ENCODE data around the gene KPNA2.
"Not testable (repeated sequence)": the region's sequence is repeated elsewhere in the genome, so short reads cannot be mapped to it uniquely, and the experiment has no call there.

DNA sequence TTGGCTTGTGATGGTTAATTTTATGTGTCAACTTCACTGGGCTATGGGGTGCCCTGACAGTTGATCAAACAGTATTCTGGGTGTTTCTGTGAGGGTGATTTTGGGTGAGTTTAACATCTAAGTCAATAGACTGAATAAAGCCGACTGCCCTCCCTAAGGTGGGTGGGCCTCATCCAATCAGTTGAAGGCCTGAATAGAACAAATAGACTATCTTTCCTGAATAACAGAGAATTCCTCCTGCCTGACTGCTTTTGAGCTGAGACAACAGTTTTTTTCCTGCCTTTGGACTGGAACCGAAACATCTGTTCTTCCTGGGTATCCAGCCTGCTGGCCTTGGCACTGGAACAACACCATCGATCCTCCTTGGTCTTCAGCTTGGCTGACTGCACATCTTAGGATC lies 33.0 kb downstream of the KPNA2 start:
- TF ChIP-seq, protein P1, sequence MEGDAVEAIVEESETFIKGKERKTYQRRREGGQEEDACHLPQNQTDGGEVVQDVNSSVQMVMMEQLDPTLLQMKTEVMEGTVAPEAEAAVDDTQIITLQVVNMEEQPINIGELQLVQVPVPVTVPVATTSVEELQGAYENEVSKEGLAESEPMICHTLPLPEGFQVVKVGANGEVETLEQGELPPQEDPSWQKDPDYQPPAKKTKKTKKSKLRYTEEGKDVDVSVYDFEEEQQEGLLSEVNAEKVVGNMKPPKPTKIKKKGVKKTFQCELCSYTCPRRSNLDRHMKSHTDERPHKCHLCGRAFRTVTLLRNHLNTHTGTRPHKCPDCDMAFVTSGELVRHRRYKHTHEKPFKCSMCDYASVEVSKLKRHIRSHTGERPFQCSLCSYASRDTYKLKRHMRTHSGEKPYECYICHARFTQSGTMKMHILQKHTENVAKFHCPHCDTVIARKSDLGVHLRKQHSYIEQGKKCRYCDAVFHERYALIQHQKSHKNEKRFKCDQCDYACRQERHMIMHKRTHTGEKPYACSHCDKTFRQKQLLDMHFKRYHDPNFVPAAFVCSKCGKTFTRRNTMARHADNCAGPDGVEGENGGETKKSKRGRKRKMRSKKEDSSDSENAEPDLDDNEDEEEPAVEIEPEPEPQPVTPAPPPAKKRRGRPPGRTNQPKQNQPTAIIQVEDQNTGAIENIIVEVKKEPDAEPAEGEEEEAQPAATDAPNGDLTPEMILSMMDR (optimal IDR thresholded peaks at IDR 0.05 in 1 of 3, IDR thresholded peaks at IDR 0.05 in 1 of 3, conservative IDR thresholded peaks at IDR 0.05 in 1 of 3; ENCODE audit: extremely low read depth in 1 of 3, insufficient read depth in 2 of 3, low read length in 3 of 3): not testable (repeated sequence)
- TF ChIP-seq EZH2 (IDR thresholded peaks at IDR 0.05; ENCODE audit: low read length): not testable (repeated sequence)

All from keratinocyte (primary cell).